H1 (cell line): ENCODE data around the gene LCE3B. TPM values are rescaled to one million over a fixed set of nuclear protein-coding genes. Genes with fewer than 3 reads are reported as not detected.

ENCODE experiments used
- HDAC2 ChIP-seq, 2 experiments: fragments of 300-600 bp in 1 of 2; sonication (generic) in 1 of 2; IDR thresholded peaks; 2 replicates each; pipeline ENCODE4 v1.6.1; 2011 to 2012; ENCODE audit warnings: low read depth in 2 of 2, low read length in 2 of 2, mild to moderate bottlenecking in 2 of 2, moderate library complexity in 2 of 2, borderline replicate concordance in 1 of 2, inconsistent platforms in 1 of 2
- JUN ChIP-seq: IDR thresholded peaks from 2 replicates; pipeline ENCODE4 v1.6.1; 2011; ENCODE audit warnings: low read depth, mild to moderate bottlenecking, improper control_type of control experiment, low read length
- KDM1A ChIP-seq: fragments of 200-600, 300-600 bp; sonication (generic); IDR thresholded peaks from 2 replicates; pipeline ENCODE4 v1.7.1; 2016; ENCODE audit warnings: mild to moderate bottlenecking, low read length, borderline replicate concordance
- KDM5A ChIP-seq: fragments of 200-600 bp; IDR thresholded peaks from 2 replicates; pipeline ENCODE4 v1.7.1; 2012; ENCODE audit warnings: mild to moderate bottlenecking, low read length, inconsistent platforms, mixed read lengths
- ZNF274 ChIP-seq: IDR thresholded peaks from 2 replicates; pipeline ENCODE4 v1.7.0; 2012; ENCODE audit warnings: low read length, borderline replicate concordance; ENCODE audit errors: extremely low read depth
- polyA plus RNA-seq, 7 experiments: library from polyadenylated mRNA; depleted of rRNA in 3 of 7; stranded (reverse) in 5 of 7; unstranded in 2 of 7; fragments of >200 nt in 5 of 7; fragments of 200-250 nt in 2 of 7; gene quantifications; 1 replicate in 5 of 7; 2 replicates in 1 of 7; 4 replicates in 1 of 7; pipeline versions ENCODE4 v1.2.1 to v1.2.3, GENCODE V29; 2011 to 2013; ENCODE audit warnings: missing spikeins in 2 of 7, mixed read lengths in 2 of 7
- total RNA-seq: library from RNA; stranded (reverse); fragmentation: NEBNext Ultra II Directional; extraction: Animal tissue kit (Norgen Biotek cat#: 25700); gene quantifications from 2 replicates; pipeline ENCODE4 v1.2.1, GENCODE V29; 2021
- TF ChIP-seq, protein P1 (sequence below), 3 experiments: IDR thresholded peaks; 1 replicate in 2 of 3; 2 replicates in 1 of 3; pipeline versions ENCODE4 v1.5.1 to v1.6.1; 2011; ENCODE audit warnings: low read length in 3 of 3, mild to moderate bottlenecking in 3 of 3, inconsistent platforms in 2 of 3, low read depth in 1 of 3, moderate library complexity in 1 of 3; ENCODE audit not compliant: insufficient read depth in 1 of 3; ENCODE audit errors: control extremely low read depth in 1 of 3

Gene LCE3B
- total and polyA plus RNA-seq, 2 of the 8 experiments (the other 6 are each of a cell fraction or from before 2014, with no cell fraction given), result not detected

DNA sequence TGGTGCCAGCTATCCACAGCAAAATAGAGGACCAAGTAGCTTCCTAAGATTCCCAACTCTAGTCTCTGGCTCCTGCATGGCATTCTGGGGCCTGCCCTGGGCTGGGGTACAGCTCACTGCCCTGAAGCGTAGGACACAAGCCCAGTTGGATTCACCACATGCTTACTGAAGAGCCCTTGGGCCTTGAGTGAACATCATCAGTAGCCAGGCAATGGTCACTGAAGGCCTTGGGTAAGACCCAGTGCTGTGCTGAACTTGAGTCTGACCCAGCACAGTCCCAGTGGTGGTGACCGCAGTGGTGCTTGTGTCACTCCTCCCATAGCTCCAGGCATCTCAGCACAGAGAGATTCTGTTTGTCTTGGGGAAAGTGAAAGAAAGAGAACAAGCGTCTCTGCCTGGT lies 17.0 kb downstream of the LCE3B start (continued):
- TF ChIP-seq ZNF274, result no peak
- no peak for TF ChIP-seq HDAC2 (IDR thresholded peaks at IDR 0.05; ENCODE audit: borderline replicate concordance in 1 of 2, low read depth in 2 of 2, low read length in 2 of 2)
- TF ChIP-seq, protein P1, sequence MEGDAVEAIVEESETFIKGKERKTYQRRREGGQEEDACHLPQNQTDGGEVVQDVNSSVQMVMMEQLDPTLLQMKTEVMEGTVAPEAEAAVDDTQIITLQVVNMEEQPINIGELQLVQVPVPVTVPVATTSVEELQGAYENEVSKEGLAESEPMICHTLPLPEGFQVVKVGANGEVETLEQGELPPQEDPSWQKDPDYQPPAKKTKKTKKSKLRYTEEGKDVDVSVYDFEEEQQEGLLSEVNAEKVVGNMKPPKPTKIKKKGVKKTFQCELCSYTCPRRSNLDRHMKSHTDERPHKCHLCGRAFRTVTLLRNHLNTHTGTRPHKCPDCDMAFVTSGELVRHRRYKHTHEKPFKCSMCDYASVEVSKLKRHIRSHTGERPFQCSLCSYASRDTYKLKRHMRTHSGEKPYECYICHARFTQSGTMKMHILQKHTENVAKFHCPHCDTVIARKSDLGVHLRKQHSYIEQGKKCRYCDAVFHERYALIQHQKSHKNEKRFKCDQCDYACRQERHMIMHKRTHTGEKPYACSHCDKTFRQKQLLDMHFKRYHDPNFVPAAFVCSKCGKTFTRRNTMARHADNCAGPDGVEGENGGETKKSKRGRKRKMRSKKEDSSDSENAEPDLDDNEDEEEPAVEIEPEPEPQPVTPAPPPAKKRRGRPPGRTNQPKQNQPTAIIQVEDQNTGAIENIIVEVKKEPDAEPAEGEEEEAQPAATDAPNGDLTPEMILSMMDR (IDR thresholded peaks at IDR 0.05; ENCODE audit: control extremely low read depth in 1 of 3, insufficient read depth in 1 of 3, low read depth in 1 of 3, low read length in 3 of 3), result no peak
- no peak for TF ChIP-seq KDM1A
- no peak for TF ChIP-seq KDM5A
- TF ChIP-seq JUN, result no peak
